AG04449 (cell line): ENCODE measurements around the gene RNF187.

ENCODE experiments used
- CTCF ChIA-PET: fragments of 350-600 bp; formaldehyde crosslinking; extraction: SDS; loops from one replicate; lab custom pipeline; 2021; ENCODE audit warnings: antibody characterized with exemption; lab: Yijun Ruan, JAX
- POLR2A ChIA-PET: fragments of 400-600, 350-600 bp; formaldehyde crosslinking; extraction: SDS; loops from one replicate; lab custom pipeline; 2020; ENCODE audit warnings: antibody characterized with exemption, inconsistent platforms; lab: Yijun Ruan, JAX
- DNase-seq: peaks from one replicate; pipeline ENCODE4 v3.0.0-alpha.2; 2010; ENCODE audit warnings: low read depth, low spot score
- H3K4me3 ChIP-seq: 2 replicates; pipeline ENCODE4 v1.5.1; 2011; ENCODE audit warnings: low read depth, mild to moderate bottlenecking, control low read depth, low read length
- TF ChIP-seq, protein P1 (sequence below): IDR thresholded peaks from one replicate; pipeline ENCODE4 v1.5.1; 2011; ENCODE audit warnings: mild to moderate bottlenecking, moderate library complexity, low read length, control low read depth, inconsistent platforms; ENCODE audit not compliant: insufficient read depth; ENCODE audit errors: missing control alignments

The RNF187 gene

DNA sequence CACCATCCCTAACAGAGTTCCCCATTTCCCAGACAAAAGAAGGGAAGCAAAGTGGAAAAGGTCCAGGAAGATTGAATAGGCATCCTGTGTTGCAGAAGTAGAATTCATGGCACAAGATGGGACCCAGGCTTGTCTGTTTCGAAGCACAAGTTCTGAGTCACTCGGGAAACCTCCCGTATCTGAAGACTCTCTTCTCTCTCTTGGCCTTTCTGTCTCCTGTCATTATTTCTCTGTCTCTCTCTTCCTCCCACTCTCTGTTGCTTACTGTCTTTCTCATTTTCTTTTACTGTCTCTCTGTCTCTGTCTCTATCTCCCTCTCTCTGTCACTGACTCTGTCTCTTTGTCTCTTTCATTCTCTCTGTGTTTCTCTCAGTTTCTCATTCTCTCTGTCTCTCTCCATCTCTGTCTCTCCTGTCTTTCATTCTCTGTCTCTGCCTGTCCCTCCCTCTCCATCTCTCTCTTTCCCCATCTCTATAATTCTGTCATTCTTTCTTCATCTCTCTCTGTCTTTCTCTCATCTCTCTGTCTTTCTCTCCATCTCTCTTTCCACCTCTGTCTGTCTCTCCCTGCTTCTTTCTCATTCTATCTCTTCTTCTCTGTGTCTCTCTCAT, 23.7 kb downstream of the RNF187 start:
- ChIA-PET POLR2A (no interaction called here), CTCF (interaction anchor here (1.6 to 6.3 kb wide), 2 partner anchors 10 to 380 kb away, joined by 9 to 69 read pairs; no protein-coding TSS in a partner anchor)
- no peak overlapping the region for H3K4me3 ChIP-seq
- DNase-seq: no peak
- TF ChIP-seq, protein P1, sequence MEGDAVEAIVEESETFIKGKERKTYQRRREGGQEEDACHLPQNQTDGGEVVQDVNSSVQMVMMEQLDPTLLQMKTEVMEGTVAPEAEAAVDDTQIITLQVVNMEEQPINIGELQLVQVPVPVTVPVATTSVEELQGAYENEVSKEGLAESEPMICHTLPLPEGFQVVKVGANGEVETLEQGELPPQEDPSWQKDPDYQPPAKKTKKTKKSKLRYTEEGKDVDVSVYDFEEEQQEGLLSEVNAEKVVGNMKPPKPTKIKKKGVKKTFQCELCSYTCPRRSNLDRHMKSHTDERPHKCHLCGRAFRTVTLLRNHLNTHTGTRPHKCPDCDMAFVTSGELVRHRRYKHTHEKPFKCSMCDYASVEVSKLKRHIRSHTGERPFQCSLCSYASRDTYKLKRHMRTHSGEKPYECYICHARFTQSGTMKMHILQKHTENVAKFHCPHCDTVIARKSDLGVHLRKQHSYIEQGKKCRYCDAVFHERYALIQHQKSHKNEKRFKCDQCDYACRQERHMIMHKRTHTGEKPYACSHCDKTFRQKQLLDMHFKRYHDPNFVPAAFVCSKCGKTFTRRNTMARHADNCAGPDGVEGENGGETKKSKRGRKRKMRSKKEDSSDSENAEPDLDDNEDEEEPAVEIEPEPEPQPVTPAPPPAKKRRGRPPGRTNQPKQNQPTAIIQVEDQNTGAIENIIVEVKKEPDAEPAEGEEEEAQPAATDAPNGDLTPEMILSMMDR: no peak

DNA sequence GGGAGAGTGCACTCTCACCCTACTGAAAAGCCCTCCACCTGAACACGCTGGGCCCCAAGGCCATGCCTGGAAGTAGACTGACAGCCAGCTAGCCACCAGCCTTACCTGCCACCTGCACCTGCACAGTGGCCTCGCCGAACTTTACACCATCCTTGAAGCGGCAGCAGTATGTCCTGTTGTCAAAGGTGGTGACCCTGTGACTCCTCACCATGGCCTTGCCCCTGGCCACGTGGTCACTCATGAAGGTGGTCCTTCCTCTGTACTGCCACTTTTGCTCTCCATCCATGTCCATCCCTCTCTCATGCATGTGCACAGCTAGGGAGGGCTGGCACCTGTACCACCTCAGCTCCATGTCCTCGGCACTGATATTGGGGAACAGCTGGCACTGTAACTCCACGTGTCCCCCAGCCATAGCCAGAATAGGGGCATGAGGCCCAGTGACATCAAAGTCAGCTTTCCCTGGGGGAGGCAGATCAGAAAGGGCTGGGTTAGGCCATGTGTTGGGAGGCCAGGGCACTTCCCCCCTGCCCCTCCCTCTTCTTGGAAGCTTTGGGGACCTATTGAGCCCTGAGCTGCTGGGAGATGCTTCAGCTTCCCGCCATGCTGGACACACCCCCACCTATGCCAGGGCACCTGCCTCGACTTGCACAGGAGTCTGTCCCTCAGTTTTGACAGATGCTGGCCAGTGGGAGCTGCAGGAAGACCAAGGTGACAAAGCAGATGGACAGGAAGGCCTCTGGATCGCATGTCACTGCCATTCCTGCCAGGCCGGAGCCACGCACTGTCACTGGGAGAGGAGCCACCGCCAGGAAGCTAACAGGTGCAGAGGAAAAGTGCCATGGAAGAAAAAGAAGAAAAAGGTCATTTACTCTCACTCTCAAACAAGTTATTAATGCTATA, 24.6 kb downstream of the RNF187 start:
- no peak for DNase-seq
- TF ChIP-seq, protein P1: no peak
- ChIA-PET CTCF (interaction anchor here (5.3 to 6.3 kb wide), 2 partner anchors 11 to 381 kb away, joined by 51 to 69 read pairs; no protein-coding TSS in a partner anchor), POLR2A (no interaction called here)
- no peak overlapping the region for H3K4me3 ChIP-seq

DNA sequence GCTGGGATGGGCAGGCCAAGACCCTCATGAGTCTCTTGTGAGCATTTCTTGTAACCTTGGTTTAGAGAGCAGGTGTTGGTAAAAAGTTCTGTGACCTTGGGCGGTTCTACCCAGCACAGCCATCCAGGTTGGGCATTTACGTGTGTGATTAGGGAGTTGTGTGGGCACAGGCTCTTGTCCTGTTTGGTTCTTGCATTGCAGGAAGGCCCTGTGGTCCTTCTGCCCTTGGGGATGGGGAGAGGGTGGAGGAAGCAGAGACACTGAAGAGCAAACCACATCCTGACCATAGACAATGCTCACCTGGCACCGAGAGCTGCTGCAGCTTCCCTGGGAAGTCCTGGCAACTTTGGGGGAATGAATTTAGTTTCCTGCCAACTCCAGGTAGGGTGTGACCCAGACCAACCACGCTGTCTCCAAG, 25.6 kb downstream of the RNF187 start:
- TF ChIP-seq, protein P1: no peak
- ChIA-PET CTCF (interaction anchor here (1.4 to 6.3 kb wide), 3 partner anchors 12 to 382 kb away, joined by 3 to 69 read pairs (median 51); no protein-coding TSS in a partner anchor), POLR2A (no interaction called here)
- no peak for DNase-seq
- H3K4me3 ChIP-seq: no peak overlapping the region

DNA sequence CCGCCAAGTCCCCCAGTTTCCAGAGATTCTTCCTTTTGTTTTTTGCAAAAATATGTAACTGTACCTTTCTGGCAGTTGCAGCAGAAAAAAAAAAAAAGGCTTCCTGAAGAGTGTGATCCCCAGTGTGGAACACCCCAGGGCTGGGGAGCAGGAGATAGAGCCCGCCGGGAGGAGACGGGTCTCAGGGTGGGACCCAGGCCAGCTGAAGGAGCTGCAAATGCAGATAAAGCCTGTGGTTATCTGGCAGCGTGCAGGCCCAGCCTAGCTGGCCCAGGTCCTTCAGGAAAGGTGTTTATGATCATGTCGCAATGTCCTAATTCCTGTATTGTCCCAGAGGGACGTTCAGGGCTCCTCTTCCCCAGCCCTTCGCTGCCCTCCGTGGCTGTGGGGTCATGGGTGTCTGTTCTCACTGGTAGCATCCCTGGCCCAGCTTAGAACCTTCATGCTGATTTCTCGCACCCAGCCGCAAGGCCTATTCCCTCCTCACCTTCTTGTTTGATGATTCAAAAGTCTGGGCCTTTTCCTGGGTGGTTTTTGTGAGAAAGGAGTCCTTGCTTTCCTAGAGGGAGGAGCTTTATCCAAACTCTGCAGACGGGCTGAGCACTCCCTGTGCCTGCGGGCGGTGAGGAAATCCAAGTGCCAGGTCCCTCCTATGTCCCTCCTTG, 26.2 kb downstream of the RNF187 start:
- POLR2A ChIA-PET: no interaction called here

DNA sequence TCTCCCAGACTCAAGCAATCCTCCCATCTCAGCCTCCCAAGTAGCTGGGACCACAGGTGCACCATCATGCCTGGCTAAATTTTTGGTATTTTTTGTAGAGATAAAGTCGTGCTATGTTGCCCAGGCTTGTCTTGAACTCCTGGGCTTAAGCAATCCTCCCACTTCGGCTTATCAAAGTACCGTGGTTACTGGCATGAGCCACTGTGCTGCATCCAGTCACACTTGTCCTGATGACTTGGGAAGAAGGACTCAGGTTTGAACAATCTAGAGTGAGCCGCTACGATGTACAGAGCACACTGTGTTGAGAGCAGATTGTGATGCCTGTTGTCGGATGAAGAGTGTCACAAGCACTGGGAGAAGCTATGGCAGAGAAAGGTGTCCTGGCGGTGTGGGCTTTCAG, 27.2 kb downstream of the RNF187 start:
- CTCF ChIA-PET: interaction anchor here (0.6 to 6.3 kb wide), 15 partner anchors 12 to 1033 kb away, joined by 3 to 69 read pairs (median 4); a partner anchor contains a TSS
- H3K4me3 ChIP-seq: no peak overlapping the region
- TF ChIP-seq, protein P1: no peak
- DNase-seq: no peak
- POLR2A ChIA-PET: no interaction called here

More for the DNA sequence above, 26.2 kb downstream of the RNF187 start:
- TF ChIP-seq, protein P1: no peak
- no peak overlapping the region for H3K4me3 ChIP-seq
- no peak for DNase-seq
- CTCF ChIA-PET: interaction anchor here (1.1 to 6.3 kb wide), 4 partner anchors 13 to 382 kb away, joined by 3 to 69 read pairs (median 27); no protein-coding TSS in a partner anchor
